Epidermal melanocyte (primary cell): Measurements from ENCODE around the gene SHOC2.

Experiments
- DNase-seq: peaks from one replicate; pipeline ENCODE4 v3.0.0; 2011; ENCODE audit warnings: low spot score; ENCODE audit not compliant: insufficient read length

SHOC2 gene

DNA sequence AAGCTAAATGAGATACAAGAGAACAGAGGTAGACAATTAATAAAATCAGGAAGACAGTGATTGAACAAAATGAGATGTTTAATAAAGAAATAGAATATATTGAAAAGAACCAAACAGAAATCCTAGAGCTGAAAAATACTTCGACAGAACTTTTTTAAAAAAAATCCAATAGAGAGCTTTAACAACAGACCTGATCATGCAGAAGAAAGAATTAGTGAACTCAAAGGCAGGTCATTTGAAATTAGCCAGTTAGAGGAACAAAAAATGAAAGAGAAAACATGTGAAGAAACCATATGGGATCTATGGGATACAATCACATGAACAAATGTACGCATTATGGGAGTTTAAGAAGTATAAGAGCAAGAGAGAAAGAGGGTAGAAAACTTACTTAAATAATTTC is 120.1 kb downstream of the SHOC2 start:
- no peak for DNase-seq

- DNase-seq = no peak
These were observed 137.6 kb downstream of the SHOC2 start for GRCh38 chr10:111057006-111057405.
